WTC11 (cell line): ENCODE data around the gene SAFB. TPM values are rescaled to one million over a fixed set of nuclear protein-coding genes. Genes with fewer than 3 reads are reported as not detected.

Source experiments
- ATAC-seq: fragments of 200-7000 bp; cut with Tn5 transposase; 2 replicates; pipeline ENCODE4 v1.10.0; 2021; ENCODE audit warnings: mild to moderate bottlenecking, moderate library complexity
- CTCF ChIA-PET: fragments of 300-600 bp; sonication (Branson Sonifier 250); formaldehyde crosslinking; loops from one replicate; lab custom pipeline; 2021; ENCODE audit warnings: antibody characterized with exemption; lab: Charles Lee
- POLR2A ChIA-PET: fragments of 350-600 bp; sonication (Branson Sonifier 250); formaldehyde crosslinking; loops from one replicate; lab custom pipeline; 2021; ENCODE audit warnings: antibody characterized with exemption; lab: Charles Lee
- DNase-seq: peaks from one replicate; pipeline ENCODE4 v3.0.0; 2021; ENCODE audit warnings: low spot score
- H3K27ac Mint-ChIP-seq: 2 replicates; pipeline ENCODE4 v1.8.0; 2021; ENCODE audit warnings: mixed read lengths
- H3K27me3 Mint-ChIP-seq: 2 replicates; pipeline ENCODE4 v1.8.0; 2021; ENCODE audit warnings: low read depth, mild to moderate bottlenecking, moderate library complexity, mixed read lengths
- H3K36me3 Mint-ChIP-seq: 2 replicates; pipeline ENCODE4 v1.8.0; 2021; ENCODE audit warnings: mixed read lengths
- H3K4me1 Mint-ChIP-seq: 2 replicates; pipeline ENCODE4 v1.8.0; 2022; ENCODE audit warnings: mixed read lengths
- H3K4me3 Mint-ChIP-seq: 2 replicates; pipeline ENCODE4 v1.8.0; 2021; ENCODE audit warnings: mild to moderate bottlenecking, moderate library complexity, mixed read lengths
- H3K9me3 Mint-ChIP-seq: 2 replicates; pipeline ENCODE4 v1.8.0; 2021; ENCODE audit warnings: mixed read lengths
- ELF4 ChIP-seq: sonication (generic); formaldehyde crosslinking; IDR thresholded peaks from 2 replicates; pipeline ENCODE4 v1.8.1; 2022; ENCODE audit warnings: low read depth, mild to moderate bottlenecking, moderate library complexity, missing genetic modification reagents
- ESRRA ChIP-seq: sonication (generic); formaldehyde crosslinking; IDR thresholded peaks from 2 replicates; pipeline ENCODE4 v1.8.1; 2022; ENCODE audit warnings: mild to moderate bottlenecking, missing genetic modification reagents, borderline replicate concordance
- ETV6 ChIP-seq: sonication (generic); formaldehyde crosslinking; IDR thresholded peaks from 2 replicates; pipeline ENCODE4 v1.8.1; 2022; ENCODE audit warnings: mild to moderate bottlenecking, missing genetic modification reagents
- NFE2L1 ChIP-seq: sonication (generic); formaldehyde crosslinking; IDR thresholded peaks from 2 replicates; pipeline ENCODE4 v1.8.1; 2023; ENCODE audit warnings: missing genetic modification reagents
- NFYB ChIP-seq: sonication (generic); formaldehyde crosslinking; conservative IDR thresholded peaks from 2 replicates; pipeline ENCODE4 v1.8.0; 2022; ENCODE audit warnings: low read depth, missing genetic modification reagents
- SMAD4 ChIP-seq: sonication (generic); formaldehyde crosslinking; IDR thresholded peaks from 2 replicates; pipeline ENCODE4 v1.8.0; 2022; ENCODE audit warnings: mild to moderate bottlenecking, missing genetic modification reagents
- SP1 ChIP-seq: sonication (generic); formaldehyde crosslinking; conservative IDR thresholded peaks from 2 replicates; pipeline ENCODE4 v1.8.1; 2022; ENCODE audit warnings: missing genetic modification reagents
- TEAD1 ChIP-seq: sonication (generic); formaldehyde crosslinking; IDR thresholded peaks from 2 replicates; pipeline ENCODE4 v1.8.0; 2022; ENCODE audit warnings: mild to moderate bottlenecking, missing genetic modification reagents
- ZNF121 ChIP-seq: sonication (generic); formaldehyde crosslinking; IDR thresholded peaks from 2 replicates; pipeline ENCODE4 v1.8.0; 2023; ENCODE audit warnings: missing genetic modification reagents
- ZNF138 ChIP-seq: sonication (generic); formaldehyde crosslinking; conservative IDR thresholded peaks from 2 replicates; pipeline ENCODE4 v1.8.1; 2022; ENCODE audit warnings: mild to moderate bottlenecking, moderate library complexity, missing genetic modification reagents
- ZNF219 ChIP-seq: sonication (generic); formaldehyde crosslinking; IDR thresholded peaks from 2 replicates; pipeline ENCODE4 v1.8.0; 2023; ENCODE audit warnings: missing genetic modification reagents, mild to moderate bottlenecking, borderline replicate concordance
- ZNF317 ChIP-seq: sonication (generic); formaldehyde crosslinking; IDR thresholded peaks from 2 replicates; pipeline ENCODE4 v1.8.1; 2023; ENCODE audit warnings: low read depth, mild to moderate bottlenecking, moderate library complexity, missing genetic modification reagents, borderline replicate concordance
- total RNA-seq: library from RNA; stranded (reverse); gene quantifications from 3 replicates; pipeline ENCODE4 v1.2.3, GENCODE V29; 2021
- TF ChIP-seq, protein P1 (sequence below): sonication (generic); formaldehyde crosslinking; IDR thresholded peaks from 2 replicates; pipeline ENCODE4 v1.8.0; 2022; ENCODE audit warnings: mild to moderate bottlenecking, missing genetic modification reagents
- TF ChIP-seq, protein P2 (sequence below): sonication (generic); formaldehyde crosslinking; IDR thresholded peaks from 2 replicates; pipeline ENCODE4 v1.8.1; 2023; ENCODE audit warnings: mild to moderate bottlenecking, moderate library complexity, missing genetic modification reagents
- TF ChIP-seq, protein P3 (sequence below): sonication (generic); formaldehyde crosslinking; IDR thresholded peaks from 2 replicates; pipeline ENCODE4 v1.8.0; 2022; ENCODE audit warnings: missing genetic modification reagents
- TF ChIP-seq, protein P4 (sequence below): fragments of 200-600 bp; IDR thresholded peaks from 2 replicates; pipeline ENCODE4 v1.8.0; 2022; ENCODE audit warnings: antibody characterized with exemption

SAFB gene
- total RNA-seq, 1 experiment from 2014 or later: 141 TPM

DNA sequence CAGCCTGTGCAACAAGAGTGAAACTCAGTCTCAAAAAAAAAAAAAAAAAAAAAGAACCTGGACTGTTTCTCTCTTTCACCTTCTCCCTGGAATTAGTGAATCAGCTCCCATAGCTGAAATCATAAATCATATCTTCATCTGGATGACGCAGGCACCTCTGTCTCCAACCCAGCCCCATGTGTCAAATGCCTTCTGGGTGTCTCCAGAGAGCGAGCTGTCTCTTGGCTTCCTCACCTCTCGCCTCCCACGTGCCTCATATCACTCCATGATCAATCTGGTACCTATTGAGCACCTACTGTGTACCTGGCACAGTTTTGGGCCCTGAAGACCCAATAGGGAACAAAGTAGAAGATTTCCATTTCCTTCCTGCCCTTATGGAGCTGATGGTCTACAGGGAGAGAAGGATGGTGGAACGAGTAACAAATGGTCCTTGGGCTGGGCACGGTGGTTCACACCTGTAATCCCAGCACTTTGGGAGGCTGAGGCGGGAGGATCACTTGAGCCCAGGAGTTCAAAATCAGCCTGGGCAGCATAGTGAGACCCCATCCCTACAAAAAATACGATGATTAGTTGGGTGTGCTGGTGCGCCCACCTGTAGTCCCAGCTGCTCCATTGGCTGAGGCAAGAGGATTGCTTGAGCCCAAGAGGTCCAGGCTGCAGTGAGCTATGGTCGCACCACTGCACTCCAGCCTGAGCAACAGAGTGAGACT, 60.4 kb downstream of the SAFB start:
- no peak overlapping the region for H3K27ac Mint-ChIP-seq
- peaks cover 22% of the 10 kb centered on the region for H3K27me3 Mint-ChIP-seq
- ChIA-PET POLR2A (no interaction called here), CTCF (no interaction called here)
- TF ChIP-seq ZNF121: peak; percentile 15; the same call in 1 of the 2 replicates
- TF ChIP-seq ZNF219: no peak
- no peak for TF ChIP-seq ELF4
- TF ChIP-seq TEAD1 (CRISPR knock-in tag): no peak
- H3K4me1 Mint-ChIP-seq: peaks cover 20% of the 10 kb centered on the region
- peak overlapping the region; percentile 24; the same call in 1 of the 2 replicates for H3K4me3 Mint-ChIP-seq
- H3K9me3 Mint-ChIP-seq: no peaks in the 10 kb centered on the region
- H3K36me3 Mint-ChIP-seq: no peaks in the 10 kb centered on the region
- ATAC-seq (no peak), DNase-seq (no peak)

DNA sequence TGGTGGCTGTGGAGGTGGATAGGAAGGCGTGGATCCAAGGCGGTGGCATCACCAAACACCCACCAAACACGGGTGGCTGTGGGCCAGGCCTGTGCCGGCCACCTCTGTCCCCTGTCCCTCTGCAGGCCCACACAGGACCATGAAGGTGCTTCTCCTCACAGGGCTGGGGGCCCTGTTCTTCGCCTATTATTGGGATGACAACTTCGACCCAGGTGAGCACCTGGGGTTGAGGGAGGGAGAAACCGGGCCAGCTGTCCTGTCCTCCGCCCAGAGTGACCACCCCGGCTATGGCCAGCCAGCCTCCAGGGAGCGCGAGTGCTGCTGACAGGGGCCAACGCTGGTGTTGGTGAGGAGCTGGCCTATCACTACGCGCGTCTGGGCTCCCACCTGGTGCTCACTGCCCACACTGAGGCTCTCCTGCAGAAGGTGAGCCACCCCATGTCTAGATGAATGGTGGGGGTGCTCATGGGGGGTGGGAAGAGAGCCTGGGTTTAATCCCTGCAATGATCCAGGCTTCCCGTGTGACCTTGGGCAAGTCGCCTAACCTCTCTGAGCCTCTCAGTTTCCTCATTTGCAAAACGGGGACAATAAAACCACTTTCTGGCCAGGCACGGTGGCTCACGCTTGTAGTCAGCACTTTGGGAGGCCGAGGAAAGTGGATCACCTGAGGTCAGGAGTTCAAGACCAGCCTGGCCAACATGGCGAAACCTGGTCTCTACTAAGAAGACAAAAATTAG, 62.0 kb downstream of the SAFB start:
- Mint-ChIP-seq H3K36me3 (no peaks in the 10 kb centered on the region), H3K27ac (no peak overlapping the region), H3K27me3 (peaks cover 23% of the 10 kb centered on the region), H3K4me3 (no peak overlapping the region), H3K4me1 (peaks cover 16% of the 10 kb centered on the region), H3K9me3 (no peaks in the 10 kb centered on the region)
- ChIA-PET POLR2A (no interaction called here), CTCF (no interaction called here)
- TF ChIP-seq ETV6 (CRISPR knock-in tag) (no peak), ELF4 (no peak), SP1 (CRISPR knock-in tag) (no peak)
- no peak for DNase-seq
- ATAC-seq: no peak

DNA sequence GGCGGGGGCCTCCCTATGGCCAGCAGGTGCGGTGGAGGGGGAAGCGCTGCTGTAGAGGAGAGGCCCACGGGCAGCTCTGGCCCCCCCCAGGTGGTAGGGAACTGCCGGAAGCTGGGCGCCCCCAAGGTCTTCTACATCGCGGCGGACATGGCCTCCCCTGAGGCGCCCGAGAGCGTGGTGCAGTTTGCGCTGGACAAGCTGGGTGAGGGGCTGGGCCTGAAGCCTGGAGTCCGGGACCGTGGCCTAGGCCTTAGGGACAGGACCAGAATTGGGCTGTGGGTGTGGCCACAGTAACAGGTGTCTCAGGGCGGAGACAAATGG, 63.4 kb downstream of the SAFB start:
- no peak for DNase-seq
- Mint-ChIP-seq H3K4me1 (peaks cover 16% of the 10 kb centered on the region), H3K27me3 (peaks cover 19% of the 10 kb centered on the region), H3K27ac (peak overlapping the region; percentile 74; the same call in 1 of the 2 replicates), H3K36me3 (peaks cover 11% of the 10 kb centered on the region), H3K4me3 (peak overlapping the region; percentile 63), H3K9me3 (no peaks in the 10 kb centered on the region)
- ATAC-seq: no peak
- TF ChIP-seq ZNF317 (CRISPR knock-in tag) (no peak), NFE2L1 (CRISPR knock-in tag) (no peak), ZNF121 (0 out of 2 replicates have a peak, but pooled peaks have one; percentile 11), SP1 (CRISPR knock-in tag) (0 out of 2 replicates have a peak, but pooled peaks have one; percentile 3), ESRRA (no peak)
- TF ChIP-seq, protein P1, sequence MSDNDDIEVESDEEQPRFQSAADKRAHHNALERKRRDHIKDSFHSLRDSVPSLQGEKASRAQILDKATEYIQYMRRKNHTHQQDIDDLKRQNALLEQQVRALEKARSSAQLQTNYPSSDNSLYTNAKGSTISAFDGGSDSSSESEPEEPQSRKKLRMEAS (CRISPR knock-in tag): 0 out of 2 replicates have a peak, but pooled peaks have one; percentile 0
- TF ChIP-seq, protein P2, sequence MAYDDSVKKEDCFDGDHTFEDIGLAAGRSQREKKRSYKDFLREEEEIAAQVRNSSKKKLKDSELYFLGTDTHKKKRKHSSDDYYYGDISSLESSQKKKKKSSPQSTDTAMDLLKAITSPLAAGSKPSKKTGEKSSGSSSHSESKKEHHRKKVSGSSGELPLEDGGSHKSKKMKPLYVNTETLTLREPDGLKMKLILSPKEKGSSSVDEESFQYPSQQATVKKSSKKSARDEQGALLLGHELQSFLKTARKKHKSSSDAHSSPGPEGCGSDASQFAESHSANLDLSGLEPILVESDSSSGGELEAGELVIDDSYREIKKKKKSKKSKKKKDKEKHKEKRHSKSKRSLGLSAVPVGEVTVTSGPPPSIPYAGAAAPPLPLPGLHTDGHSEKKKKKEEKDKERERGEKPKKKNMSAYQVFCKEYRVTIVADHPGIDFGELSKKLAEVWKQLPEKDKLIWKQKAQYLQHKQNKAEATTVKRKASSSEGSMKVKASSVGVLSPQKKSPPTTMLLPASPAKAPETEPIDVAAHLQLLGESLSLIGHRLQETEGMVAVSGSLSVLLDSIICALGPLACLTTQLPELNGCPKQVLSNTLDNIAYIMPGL (CRISPR knock-in tag): no peak
- POLR2A ChIA-PET: interaction anchor here (0.7 to 1.9 kb wide), 6 partner anchors 10 to 118 kb away, joined by 3 to 10 read pairs (median 4); partner anchors contain the start of genes CATSPERD, DUS3L, LONP1 and SAFB
- CTCF ChIA-PET: interaction anchor here (0.6 to 2.8 kb wide), 14 partner anchors 10 to 217 kb away, joined by 3 to 22 read pairs (median 9); partner anchors contain the start of genes CATSPERD, LONP1, NDUFA11 and NRTN

DNA sequence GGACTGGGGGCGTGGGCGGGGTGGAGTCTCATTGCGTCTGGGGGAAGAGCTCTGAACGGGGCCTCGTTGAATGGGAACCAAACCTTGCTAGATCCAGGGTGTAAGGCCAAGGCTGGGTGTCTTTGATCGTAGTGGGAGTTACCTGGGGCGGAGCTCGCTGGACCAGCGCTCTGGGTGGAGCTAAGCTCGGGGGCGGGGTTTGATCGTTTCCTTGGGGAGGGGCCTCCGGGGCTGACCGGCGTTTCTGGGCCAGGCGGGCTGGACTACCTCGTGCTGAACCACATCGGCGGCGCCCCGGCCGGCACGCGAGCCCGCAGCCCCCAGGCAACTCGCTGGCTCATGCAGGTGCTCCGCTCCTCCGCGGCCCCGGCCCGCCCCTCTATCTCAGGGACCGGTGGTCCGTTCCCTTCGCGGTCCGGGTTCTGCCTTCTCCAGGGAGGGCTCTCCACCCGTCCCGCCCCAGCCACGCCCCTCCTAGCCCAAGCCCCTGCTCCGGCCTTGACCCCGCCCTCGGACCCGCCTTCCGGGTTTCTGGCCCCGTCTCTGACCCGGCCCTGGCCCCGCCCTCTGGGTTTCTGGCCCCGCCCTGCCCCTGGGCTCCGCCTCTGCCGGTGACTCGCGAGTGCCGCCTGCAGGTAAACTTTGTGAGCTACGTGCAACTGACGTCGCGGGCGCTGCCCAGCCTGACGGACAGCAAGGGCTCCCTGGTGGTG, 63.9 kb downstream of the SAFB start:
- Mint-ChIP-seq H3K36me3 (peaks cover 11% of the 10 kb centered on the region), H3K4me3 (peak overlapping the region; percentile 63), H3K4me1 (peaks cover 12% of the 10 kb centered on the region), H3K27ac (peak overlapping the region; percentile 74), H3K27me3 (peaks cover 13% of the 10 kb centered on the region; the same call in 1 of the 2 replicates), H3K9me3 (no peaks in the 10 kb centered on the region)
- ATAC-seq (peak; percentile 80), DNase-seq (peak; percentile 100)
- ChIA-PET CTCF (interaction anchor here (0.5 to 2.8 kb wide), 33 partner anchors 9 to 489 kb away, joined by 3 to 22 read pairs (median 5); partner anchors contain the start of genes CATSPERD, DUS3L, LONP1 and NDUFA11), POLR2A (interaction anchor here (0.6 to 1.9 kb wide), 8 partner anchors 11 to 496 kb away, joined by 3 to 10 read pairs (median 5); partner anchors contain the start of genes CATSPERD, DUS3L, LONP1 and SAFB)
- TF ChIP-seq ZNF138 (no peak), SMAD4 (no peak), NFYB (CRISPR knock-in tag) (no peak)
- TF ChIP-seq, protein P3, sequence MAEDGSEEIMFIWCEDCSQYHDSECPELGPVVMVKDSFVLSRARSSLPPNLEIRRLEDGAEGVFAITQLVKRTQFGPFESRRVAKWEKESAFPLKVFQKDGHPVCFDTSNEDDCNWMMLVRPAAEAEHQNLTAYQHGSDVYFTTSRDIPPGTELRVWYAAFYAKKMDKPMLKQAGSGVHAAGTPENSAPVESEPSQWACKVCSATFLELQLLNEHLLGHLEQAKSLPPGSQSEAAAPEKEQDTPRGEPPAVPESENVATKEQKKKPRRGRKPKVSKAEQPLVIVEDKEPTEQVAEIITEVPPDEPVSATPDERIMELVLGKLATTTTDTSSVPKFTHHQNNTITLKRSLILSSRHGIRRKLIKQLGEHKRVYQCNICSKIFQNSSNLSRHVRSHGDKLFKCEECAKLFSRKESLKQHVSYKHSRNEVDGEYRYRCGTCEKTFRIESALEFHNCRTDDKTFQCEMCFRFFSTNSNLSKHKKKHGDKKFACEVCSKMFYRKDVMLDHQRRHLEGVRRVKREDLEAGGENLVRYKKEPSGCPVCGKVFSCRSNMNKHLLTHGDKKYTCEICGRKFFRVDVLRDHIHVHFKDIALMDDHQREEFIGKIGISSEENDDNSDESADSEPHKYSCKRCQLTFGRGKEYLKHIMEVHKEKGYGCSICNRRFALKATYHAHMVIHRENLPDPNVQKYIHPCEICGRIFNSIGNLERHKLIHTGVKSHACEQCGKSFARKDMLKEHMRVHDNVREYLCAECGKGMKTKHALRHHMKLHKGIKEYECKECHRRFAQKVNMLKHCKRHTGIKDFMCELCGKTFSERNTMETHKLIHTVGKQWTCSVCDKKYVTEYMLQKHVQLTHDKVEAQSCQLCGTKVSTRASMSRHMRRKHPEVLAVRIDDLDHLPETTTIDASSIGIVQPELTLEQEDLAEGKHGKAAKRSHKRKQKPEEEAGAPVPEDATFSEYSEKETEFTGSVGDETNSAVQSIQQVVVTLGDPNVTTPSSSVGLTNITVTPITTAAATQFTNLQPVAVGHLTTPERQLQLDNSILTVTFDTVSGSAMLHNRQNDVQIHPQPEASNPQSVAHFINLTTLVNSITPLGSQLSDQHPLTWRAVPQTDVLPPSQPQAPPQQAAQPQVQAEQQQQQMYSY (CRISPR knock-in tag): peak; percentile 94
- TF ChIP-seq, protein P4, sequence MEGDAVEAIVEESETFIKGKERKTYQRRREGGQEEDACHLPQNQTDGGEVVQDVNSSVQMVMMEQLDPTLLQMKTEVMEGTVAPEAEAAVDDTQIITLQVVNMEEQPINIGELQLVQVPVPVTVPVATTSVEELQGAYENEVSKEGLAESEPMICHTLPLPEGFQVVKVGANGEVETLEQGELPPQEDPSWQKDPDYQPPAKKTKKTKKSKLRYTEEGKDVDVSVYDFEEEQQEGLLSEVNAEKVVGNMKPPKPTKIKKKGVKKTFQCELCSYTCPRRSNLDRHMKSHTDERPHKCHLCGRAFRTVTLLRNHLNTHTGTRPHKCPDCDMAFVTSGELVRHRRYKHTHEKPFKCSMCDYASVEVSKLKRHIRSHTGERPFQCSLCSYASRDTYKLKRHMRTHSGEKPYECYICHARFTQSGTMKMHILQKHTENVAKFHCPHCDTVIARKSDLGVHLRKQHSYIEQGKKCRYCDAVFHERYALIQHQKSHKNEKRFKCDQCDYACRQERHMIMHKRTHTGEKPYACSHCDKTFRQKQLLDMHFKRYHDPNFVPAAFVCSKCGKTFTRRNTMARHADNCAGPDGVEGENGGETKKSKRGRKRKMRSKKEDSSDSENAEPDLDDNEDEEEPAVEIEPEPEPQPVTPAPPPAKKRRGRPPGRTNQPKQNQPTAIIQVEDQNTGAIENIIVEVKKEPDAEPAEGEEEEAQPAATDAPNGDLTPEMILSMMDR: peak; percentile 73; the same call in 1 of the 2 replicates
